Mesenchymal stem cell (in vitro differentiated cells and primary cell): Measurements from ENCODE around the gene EXD2.

Source experiments
- DNase-seq: peaks from one replicate; pipeline ENCODE4 v3.0.0-alpha.2; 2013
- H2AFZ ChIP-seq: one replicate; pipeline ENCODE4 v1.6.1; 2013; ENCODE audit warnings: low read depth, mild to moderate bottlenecking, control low read depth, inconsistent platforms, low read length, moderate library complexity
- H2AK5ac ChIP-seq: 2 replicates; pipeline ENCODE4 v1.6.1; 2013; ENCODE audit warnings: low read length, moderate library complexity, mild to moderate bottlenecking, inconsistent platforms; ENCODE audit not compliant: severe bottlenecking
- H2BK120ac ChIP-seq: one replicate; pipeline ENCODE4 v1.6.1; 2013; ENCODE audit warnings: low read depth, mild to moderate bottlenecking, inconsistent platforms, low read length, moderate library complexity
- H2BK12ac ChIP-seq, 2 experiments: one replicate each; pipeline ENCODE4 v1.6.1; 2013; ENCODE audit warnings: inconsistent platforms in 2 of 2, low read length in 2 of 2, mild to moderate bottlenecking in 2 of 2, moderate library complexity in 2 of 2, control low read depth in 1 of 2
- H2BK15ac ChIP-seq: one replicate; pipeline ENCODE4 v1.6.1; 2013; ENCODE audit warnings: mild to moderate bottlenecking, low read depth, inconsistent platforms; ENCODE audit not compliant: poor library complexity, severe bottlenecking
- H2BK5ac ChIP-seq: 2 replicates; pipeline ENCODE4 v1.6.1; 2013; ENCODE audit warnings: low read depth, mild to moderate bottlenecking, low read length, control low read depth, inconsistent platforms; ENCODE audit not compliant: poor library complexity, severe bottlenecking
- H3K14ac ChIP-seq, 2 experiments: one replicate each; pipeline ENCODE4 v1.6.1; 2013; ENCODE audit warnings: inconsistent platforms in 2 of 2, low read length in 2 of 2, control low read depth in 1 of 2, mild to moderate bottlenecking in 1 of 2, moderate library complexity in 1 of 2
- H3K18ac ChIP-seq, 2 experiments: one replicate each; pipeline ENCODE4 v1.6.1; 2013; ENCODE audit warnings: inconsistent platforms in 2 of 2, low read length in 2 of 2, control low read depth in 1 of 2, low read depth in 1 of 2, mild to moderate bottlenecking in 1 of 2
- H3K23ac ChIP-seq, 2 experiments: one replicate each; pipeline ENCODE4 v1.6.1; 2013; ENCODE audit warnings: inconsistent platforms in 2 of 2, low read length in 2 of 2, mild to moderate bottlenecking in 2 of 2, moderate library complexity in 2 of 2, control low read depth in 1 of 2
- H3K27ac ChIP-seq: 2 replicates; pipeline ENCODE4 v1.5.1; 2013; ENCODE audit warnings: mild to moderate bottlenecking, moderate library complexity, low read length, control low read depth, inconsistent platforms; ENCODE audit not compliant: poor library complexity, severe bottlenecking
- H3K27me3 ChIP-seq, 2 experiments: 2 replicates each; pipeline versions ENCODE4 v1.6.1 to v1.7.0; 2013; ENCODE audit warnings: low read length in 2 of 2, mild to moderate bottlenecking in 2 of 2, moderate library complexity in 2 of 2, control low read depth in 1 of 2, inconsistent platforms in 1 of 2; ENCODE audit not compliant: control insufficient read depth in 1 of 2, insufficient read depth in 1 of 2
- H3K36me3 ChIP-seq, 2 experiments: 2 replicates each; pipeline versions ENCODE4 v1.6.1 to v1.7.0; 2013; ENCODE audit warnings: low read length in 2 of 2, control low read depth in 1 of 2, inconsistent platforms in 1 of 2, low read depth in 1 of 2, mild to moderate bottlenecking in 1 of 2; ENCODE audit not compliant: insufficient read depth in 2 of 2, control insufficient read depth in 1 of 2
- H3K4ac ChIP-seq, 2 experiments: one replicate each; pipeline ENCODE4 v1.6.1; 2013; ENCODE audit warnings: inconsistent platforms in 2 of 2, low read length in 2 of 2, mild to moderate bottlenecking in 2 of 2, moderate library complexity in 2 of 2, control low read depth in 1 of 2, low read depth in 1 of 2
- H3K4me1 ChIP-seq: 2 replicates; pipeline ENCODE4 v1.6.1; 2013; ENCODE audit warnings: low read depth, low read length, control low read depth; ENCODE audit not compliant: control insufficient read depth, insufficient read depth
- H3K4me2 ChIP-seq: 2 replicates; pipeline ENCODE4 v1.6.1; 2013; ENCODE audit warnings: low read length, mild to moderate bottlenecking, inconsistent platforms; ENCODE audit not compliant: poor library complexity, severe bottlenecking
- H3K4me3 ChIP-seq, 2 experiments: 2 replicates each; pipeline versions ENCODE4 v1.5.1 to v1.7.0; 2013; ENCODE audit warnings: low read length in 2 of 2, mild to moderate bottlenecking in 2 of 2, control low read depth in 1 of 2, low read depth in 1 of 2; ENCODE audit not compliant: insufficient read depth in 1 of 2
- H3K79me1 ChIP-seq: replicated peaks from 2 replicates; pipeline ENCODE4 v1.6.1; 2013; ENCODE audit warnings: mild to moderate bottlenecking, control low read depth, low read length, inconsistent platforms; ENCODE audit not compliant: poor library complexity, severe bottlenecking
- H3K9ac ChIP-seq: 2 replicates; pipeline ENCODE4 v1.7.0; 2013; ENCODE audit warnings: mild to moderate bottlenecking, low read length, moderate library complexity
- H3K9me3 ChIP-seq: 2 replicates; pipeline ENCODE4 v1.7.0; 2013; ENCODE audit warnings: mild to moderate bottlenecking, low read length; ENCODE audit not compliant: control insufficient read depth
- H4K8ac ChIP-seq: one replicate; pipeline ENCODE4 v1.6.1; 2013; ENCODE audit warnings: inconsistent platforms, mild to moderate bottlenecking, low read length, moderate library complexity
- H4K91ac ChIP-seq: one replicate; pipeline ENCODE4 v1.6.1; 2013; ENCODE audit warnings: mild to moderate bottlenecking, low read length, inconsistent platforms
- WGBS: methylation state at CpG from one replicate; pipeline ENCODE4 v1.1.7; 2013; ENCODE audit warnings: mixed read lengths; 5-methylcytosine and 5-hydroxymethylcytosine counted together

Gene EXD2

GRCh38 chr14:69282448-69282847 lies 91.2 kb downstream of the EXD2 start:
- no peak overlapping the region for H3K4ac ChIP-seq
- H3K14ac ChIP-seq, result no peak overlapping the region
- no peak overlapping the region for H3K4me3 ChIP-seq
- H3K4me1 ChIP-seq, result no peaks in the 10 kb centered on the region
- no peaks in the 10 kb centered on the region for H3K9me3 ChIP-seq
- no peak overlapping the region for H2BK120ac ChIP-seq
- WGBS, result 90% methylated on average over 5 of the region's 6 CpGs
- H3K23ac ChIP-seq, result no peak overlapping the region
- no peaks in the 10 kb centered on the region for H3K36me3 ChIP-seq
- peaks cover 0 to 31% of the 10 kb centered on the region in 2 experiments for H3K27me3 ChIP-seq
- H4K8ac ChIP-seq, result no peak overlapping the region
- no peak for DNase-seq
- no peak overlapping the region for H2BK12ac ChIP-seq
- no peak overlapping the region for H3K4me2 ChIP-seq
- no peak overlapping the region for H4K91ac ChIP-seq
- no peak overlapping the region for H3K27ac ChIP-seq
- no peak overlapping the region for H3K18ac ChIP-seq
- H2AFZ ChIP-seq, result no peak overlapping the region
- no peak overlapping the region for H2BK15ac ChIP-seq
- no peaks in the 10 kb centered on the region for H3K79me1 ChIP-seq
- H2BK5ac ChIP-seq, result no peak overlapping the region
- H3K9ac ChIP-seq, result no peak overlapping the region
- H2AK5ac ChIP-seq, result no peak overlapping the region

GRCh38 chr14:69284170-69284569 lies 92.9 kb downstream of the EXD2 start:
- Histone ChIP-seq H4K91ac (no peak overlapping the region), H3K4ac (no peak overlapping the region), H3K23ac (no peak overlapping the region), H3K36me3 (no peaks in the 10 kb centered on the region), H3K9ac (no peak overlapping the region), H3K18ac (no peak overlapping the region), H3K4me2 (no peak overlapping the region), H3K9me3 (no peaks in the 10 kb centered on the region), H2AFZ (no peak overlapping the region), H2BK12ac (no peak overlapping the region), H2BK120ac (no peak overlapping the region), H4K8ac (no peak overlapping the region), H3K4me1 (no peaks in the 10 kb centered on the region), H2BK5ac (no peak overlapping the region), H3K14ac (no peak overlapping the region), H3K4me3 (no peak overlapping the region), H2AK5ac (no peak overlapping the region), H2BK15ac (no peak overlapping the region), H3K27me3 (peaks cover 0 to 31% of the 10 kb centered on the region in 2 experiments), H3K27ac (no peak overlapping the region), H3K79me1 (no peaks in the 10 kb centered on the region)
- WGBS, result 81% methylated on average over 9 of the region's 9 CpGs
- DNase-seq, result no peak

- Histone ChIP-seq H2AFZ (no peak overlapping the region), H3K36me3 (no peaks in the 10 kb centered on the region), H3K9ac (no peak overlapping the region), H3K27ac (no peak overlapping the region), H3K18ac (no peak overlapping the region), H3K4me2 (no peak overlapping the region), H2AK5ac (no peak overlapping the region), H2BK12ac (no peak overlapping the region), H3K9me3 (no peaks in the 10 kb centered on the region), H2BK5ac (no peak overlapping the region), H3K23ac (no peak overlapping the region), H3K79me1 (no peaks in the 10 kb centered on the region), H3K14ac (no peak overlapping the region), H3K4ac (no peak overlapping the region), H2BK120ac (no peak overlapping the region), H2BK15ac (no peak overlapping the region), H4K91ac (no peak overlapping the region), H3K4me1 (no peaks in the 10 kb centered on the region), H4K8ac (no peak overlapping the region), H3K4me3 (no peak overlapping the region), H3K27me3 (peaks cover 0 to 24% of the 10 kb centered on the region in 2 experiments)
- no peak for DNase-seq
- WGBS, result 91% methylated on average over 7 of the region's 7 CpGs
Measured at GRCh38 chr14:69285661-69286255, 94.5 kb downstream of the EXD2 start.

GRCh38 chr14:69287098-69288010 lies 96.1 kb downstream of the EXD2 start:
- no peak overlapping the region for H2AK5ac ChIP-seq
- H3K27me3 ChIP-seq, result peaks cover 0 to 20% of the 10 kb centered on the region in 2 experiments
- H3K27ac ChIP-seq, result no peak overlapping the region
- peak; percentile 52 for DNase-seq
- peak overlapping the region in 1 of 2 experiments; percentile 17 for H2BK12ac ChIP-seq
- no peaks in the 10 kb centered on the region for H3K9me3 ChIP-seq
- H3K14ac ChIP-seq, result peak overlapping the region in 1 of 2 experiments; percentile 86
- H2BK5ac ChIP-seq, result no peak overlapping the region
- H3K79me1 ChIP-seq, result no peaks in the 10 kb centered on the region
- peak overlapping the region in 1 of 2 experiments; percentile 38 for H3K4ac ChIP-seq
- H3K9ac ChIP-seq, result peak overlapping the region; percentile 57
- H3K23ac ChIP-seq, result no peak overlapping the region
- no peak overlapping the region for H2BK120ac ChIP-seq
- H2AFZ ChIP-seq, result no peak overlapping the region
- 55% methylated on average over 8 of the region's 9 CpGs for WGBS
- H4K91ac ChIP-seq, result no peak overlapping the region
- peak overlapping the region in 1 of 2 experiments; percentile 18 for H3K18ac ChIP-seq
- H3K4me1 ChIP-seq, result peaks cover 6% of the 10 kb centered on the region
- no peak overlapping the region for H4K8ac ChIP-seq
- H3K36me3 ChIP-seq, result no peaks in the 10 kb centered on the region
- peak overlapping the region in 1 of 2 experiments; percentile 30 for H3K4me3 ChIP-seq
- H3K4me2 ChIP-seq, result no peak overlapping the region
- H2BK15ac ChIP-seq, result no peak overlapping the region
